H1 (cell line): ENCODE measurements around the gene COL20A1. TPM values are rescaled to one million over a fixed set of nuclear protein-coding genes. Genes with fewer than 3 reads are reported as not detected.

Experiments
- CTCF ChIA-PET: fragments of 300-600 bp; sonication (Branson Sonifier 250); formaldehyde crosslinking; loops from one replicate; lab custom pipeline; 2021; ENCODE audit not compliant: partially characterized antibody; lab: Charles Lee
- POLR2A ChIA-PET: fragments of 300-600 bp; sonication (Branson Sonifier 250); formaldehyde crosslinking; loops from one replicate; lab custom pipeline; 2021; ENCODE audit warnings: inconsistent platforms; ENCODE audit not compliant: partially characterized antibody; lab: Charles Lee
- DNase-seq, 2 experiments: peaks; one replicate each; pipeline versions ENCODE4 v3.0.0 to v3.0.0-alpha.2; 2010 to 2022; ENCODE audit warnings: low spot score in 2 of 2, low read depth in 1 of 2, mixed read lengths in 1 of 2
- FAIRE-seq: peaks from 2 replicates; lab custom pipeline; 2011; peaks lifted over from hg19 to GRCh38; lab: Jason Lieb, UNC
- H2AFZ ChIP-seq: 2 replicates; pipeline ENCODE4 v1.8.1; 2012; ENCODE audit warnings: low read length, inconsistent platforms
- H2AK5ac ChIP-seq: 2 replicates; pipeline ENCODE4 v1.6.1; 2013; ENCODE audit warnings: low read depth, low read length
- H2BK120ac ChIP-seq: replicated peaks from 2 replicates; pipeline ENCODE3; 2013; ENCODE audit warnings: low read depth, low read length, inconsistent platforms
- H2BK12ac ChIP-seq: 2 replicates; pipeline ENCODE4 v1.6.1; 2013; ENCODE audit warnings: low read depth, low read length
- H2BK15ac ChIP-seq: 2 replicates; pipeline ENCODE4 v1.6.1; 2013; ENCODE audit warnings: low read length
- H2BK20ac ChIP-seq: 2 replicates; pipeline ENCODE4 v1.6.1; 2013; ENCODE audit warnings: low read length
- H2BK5ac ChIP-seq: 2 replicates; pipeline ENCODE4 v1.6.1; 2013; ENCODE audit warnings: low read depth, low read length
- H3K14ac ChIP-seq: 2 replicates; pipeline ENCODE4 v1.6.1; 2013; ENCODE audit warnings: inconsistent platforms; ENCODE audit not compliant: insufficient read length
- H3K18ac ChIP-seq: 2 replicates; pipeline ENCODE4 v1.6.1; 2013; ENCODE audit warnings: low read length; ENCODE audit errors: extremely low read depth
- H3K23ac ChIP-seq: 2 replicates; pipeline ENCODE4 v1.6.1; 2013; ENCODE audit warnings: inconsistent platforms; ENCODE audit not compliant: insufficient read length
- H3K23me2 ChIP-seq: 2 replicates; pipeline ENCODE4 v1.6.1; 2013; ENCODE audit warnings: low read depth, low read length
- H3K27ac ChIP-seq: 2 replicates; pipeline ENCODE4 v1.6.1; 2011; ENCODE audit warnings: low read depth, low read length, inconsistent platforms
- H3K27me3 ChIP-seq, 4 experiments: replicated peaks in 1 of 4; 1 replicate in 1 of 4; 2 replicates in 3 of 4; pipeline versions ENCODE4 v1.6.1 to v1.8.1; 2011 to 2013; ENCODE audit warnings: low read length in 3 of 4, mild to moderate bottlenecking in 3 of 4, inconsistent platforms in 2 of 4, mixed read lengths in 2 of 4, moderate library complexity in 1 of 4; ENCODE audit not compliant: control insufficient read depth in 3 of 4, insufficient read depth in 3 of 4; ENCODE audit errors: extremely low read depth in 1 of 4
- H3K36me3 ChIP-seq, 4 experiments: 2 replicates each; pipeline versions ENCODE4 v1.6.1 to v1.8.1; 2011 to 2013; ENCODE audit warnings: mild to moderate bottlenecking in 4 of 4, low read length in 3 of 4, moderate library complexity in 2 of 4, control low read depth in 1 of 4, inconsistent platforms in 1 of 4; ENCODE audit not compliant: insufficient read depth in 4 of 4, control insufficient read depth in 2 of 4
- H3K4ac ChIP-seq: replicated peaks from 2 replicates; pipeline ENCODE3; 2013; ENCODE audit warnings: low read length, low read depth, mixed read lengths, inconsistent platforms; ENCODE audit not compliant: insufficient read length
- H3K4me1 ChIP-seq, 4 experiments: replicated peaks in 1 of 4; 1 replicate in 1 of 4; 2 replicates in 3 of 4; pipeline versions ENCODE4 v1.6.1 to v1.8.1; 2011 to 2013; ENCODE audit warnings: low read length in 3 of 4, inconsistent platforms in 2 of 4, mixed read lengths in 1 of 4; ENCODE audit not compliant: insufficient read depth in 4 of 4, control insufficient read depth in 3 of 4
- H3K4me2 ChIP-seq, 2 experiments: 2 replicates each; pipeline versions ENCODE4 v1.6.1 to v1.8.1; 2011 to 2013; ENCODE audit warnings: low read depth in 2 of 2, low read length in 2 of 2, control low read depth in 1 of 2, inconsistent platforms in 1 of 2, mild to moderate bottlenecking in 1 of 2; ENCODE audit not compliant: insufficient read depth in 1 of 2
- H3K4me3 ChIP-seq, 4 experiments: fragments of 200-600, 300-600 bp in 1 of 4; sonication (generic), shearing (Covaris generic), sonication (Bioruptor Twin) in 1 of 4; 2 replicates each; pipeline versions ENCODE4 v1.5.1 to v1.8.1; 2011 to 2016; ENCODE audit warnings: low read length in 4 of 4, low read depth in 3 of 4, control low read depth in 2 of 4, inconsistent platforms in 2 of 4, mild to moderate bottlenecking in 2 of 4, mixed read lengths in 1 of 4, moderate library complexity in 1 of 4; ENCODE audit not compliant: insufficient read depth in 2 of 4; ENCODE audit errors: extremely low read depth in 1 of 4
- H3K56ac ChIP-seq: replicated peaks from 2 replicates; pipeline ENCODE3; 2013; ENCODE audit warnings: low read depth, mild to moderate bottlenecking, mixed read lengths, low read length, inconsistent platforms; ENCODE audit not compliant: insufficient read length
- H3K79me1 ChIP-seq: 2 replicates; pipeline ENCODE4 v1.6.1; 2013; ENCODE audit warnings: low read depth, low read length, control low read depth
- H3K79me2 ChIP-seq, 2 experiments: 2 replicates each; pipeline versions ENCODE4 v1.6.1 to v1.8.1; 2012 to 2013; ENCODE audit warnings: low read length in 2 of 2, mild to moderate bottlenecking in 2 of 2, inconsistent platforms in 1 of 2; ENCODE audit not compliant: insufficient read depth in 2 of 2, control insufficient read depth in 1 of 2
- H3K9ac ChIP-seq, 4 experiments: replicated peaks in 1 of 4; 1 replicate in 1 of 4; 2 replicates in 3 of 4; pipeline versions ENCODE4 v1.6.1 to v1.8.1; 2011 to 2013; ENCODE audit warnings: low read depth in 3 of 4, low read length in 3 of 4, control low read depth in 2 of 4, mild to moderate bottlenecking in 2 of 4, moderate library complexity in 2 of 4, inconsistent platforms in 1 of 4; ENCODE audit errors: extremely low read depth in 1 of 4
- H3K9me3 ChIP-seq, 2 experiments: 2 replicates each; pipeline versions ENCODE4 v1.6.1 to v1.8.1; 2012 to 2013; ENCODE audit warnings: mild to moderate bottlenecking in 2 of 2, moderate library complexity in 2 of 2, control low read depth in 1 of 2, inconsistent platforms in 1 of 2, low read depth in 1 of 2, low read length in 1 of 2, mixed read lengths in 1 of 2; ENCODE audit not compliant: insufficient read depth in 2 of 2
- H4K20me1 ChIP-seq, 2 experiments: replicated peaks in 1 of 2; 2 replicates each; pipeline versions ENCODE3 to v1.8.1; 2011 to 2013; ENCODE audit warnings: inconsistent platforms in 2 of 2, low read length in 2 of 2, mild to moderate bottlenecking in 1 of 2; ENCODE audit not compliant: insufficient read depth in 2 of 2, control insufficient read depth in 1 of 2
- H4K5ac ChIP-seq: 2 replicates; pipeline ENCODE4 v1.6.1; 2013; ENCODE audit warnings: low read length, low read depth, mixed read lengths, inconsistent platforms; ENCODE audit not compliant: insufficient read length
- H4K8ac ChIP-seq: 2 replicates; pipeline ENCODE4 v1.8.0; 2013; ENCODE audit warnings: mild to moderate bottlenecking, moderate library complexity, low read length, inconsistent platforms; ENCODE audit not compliant: insufficient read depth; ENCODE audit errors: extremely low read depth
- H4K91ac ChIP-seq: replicated peaks from 2 replicates; pipeline ENCODE3; 2013; ENCODE audit warnings: low read length, mixed read lengths, inconsistent platforms; ENCODE audit not compliant: insufficient read length
- CEBPB ChIP-seq: IDR thresholded peaks from 2 replicates; pipeline ENCODE4 v1.6.1; 2012; ENCODE audit warnings: low read depth, low read length
- CTCF ChIP-seq, 3 experiments: IDR thresholded peaks; 1 replicate in 2 of 3; 2 replicates in 1 of 3; pipeline versions ENCODE4 v1.5.1 to v1.6.1; 2011; ENCODE audit warnings: low read length in 3 of 3, mild to moderate bottlenecking in 3 of 3, inconsistent platforms in 2 of 3, low read depth in 1 of 3, moderate library complexity in 1 of 3; ENCODE audit not compliant: insufficient read depth in 1 of 3; ENCODE audit errors: control extremely low read depth in 1 of 3
- E2F6 ChIP-seq: IDR thresholded peaks from 2 replicates; pipeline ENCODE4 v1.6.1; 2012; ENCODE audit warnings: inconsistent platforms
- GTF2F1 ChIP-seq: IDR thresholded peaks from 2 replicates; pipeline ENCODE4 v1.6.1; 2012; ENCODE audit warnings: low read depth, low read length, improper control_type of control experiment, borderline replicate concordance
- POLR2AphosphoS5 ChIP-seq: IDR thresholded peaks from 2 replicates; pipeline ENCODE4 v1.6.1; 2011; ENCODE audit warnings: low read depth, low read length
- RAD21 ChIP-seq, 2 experiments: IDR thresholded peaks in 1 of 2; conservative IDR thresholded peaks in 1 of 2; 2 replicates each; pipeline ENCODE4 v1.6.1; 2011; ENCODE audit warnings: low read depth in 2 of 2, low read length in 2 of 2, improper control_type of control experiment in 1 of 2, inconsistent platforms in 1 of 2, mild to moderate bottlenecking in 1 of 2, moderate library complexity in 1 of 2
- SIX5 ChIP-seq: IDR thresholded peaks from 2 replicates; pipeline ENCODE4 v1.6.1; 2011; ENCODE audit warnings: mild to moderate bottlenecking, low read depth, low read length
- WGBS, 2 experiments: shearing (Covaris generic) in 1 of 2; methylation state at CpG; one replicate each; pipeline versions ENCODE4 v1.1.6 to v1.1.7; 2013 to 2015; ENCODE audit warnings: low lambda C conversion rate in 2 of 2, mixed read lengths in 2 of 2, inconsistent platforms in 1 of 2, low coverage in 1 of 2, missing lambda C conversion rate in 1 of 2; ENCODE audit not compliant: insufficient replicate concordance in 2 of 2, insufficient coverage in 1 of 2, insufficient read length in 1 of 2; ENCODE audit errors: extremely low coverage in 1 of 2, missing lambda C conversion rate in 1 of 2; 5-methylcytosine and 5-hydroxymethylcytosine counted together
- polyA plus RNA-seq, 7 experiments: library from polyadenylated mRNA; depleted of rRNA in 3 of 7; stranded (reverse) in 5 of 7; unstranded in 2 of 7; fragments of >200 nt in 5 of 7; fragments of 200-250 nt in 2 of 7; gene quantifications; 1 replicate in 5 of 7; 2 replicates in 1 of 7; 4 replicates in 1 of 7; pipeline versions ENCODE4 v1.2.1 to v1.2.3, GENCODE V29; 2011 to 2013; ENCODE audit warnings: missing spikeins in 2 of 7, mixed read lengths in 2 of 7
- total RNA-seq: library from RNA; stranded (reverse); fragmentation: NEBNext Ultra II Directional; extraction: Animal tissue kit (Norgen Biotek cat#: 25700); gene quantifications from 2 replicates; pipeline ENCODE4 v1.2.1, GENCODE V29; 2021

COL20A1 gene
- total and polyA plus RNA-seq, 2 of the 8 experiments (the other 6 are each of a cell fraction or from before 2014, with no cell fraction given), result 0.19 to 0.21 TPM

GRCh38 chr20:63296531-63297299, 3.7 kb downstream of the COL20A1 start:
- Histone ChIP-seq H3K4me2 (peak overlapping the region; percentile 17 to 49; a peak in 3 of 4 replicates), H2BK12ac (0 out of 2 replicates have a peak overlapping the region, but pooled peaks have one; percentile 60), H3K4me1 (peaks cover 0 to 24% (median 20%) of the 10 kb centered on the region in 4 experiments; a peak in 6 of 7 replicates), H3K14ac (no peak overlapping the region), H3K18ac (peak overlapping the region; percentile 71; the same call in 1 of the 2 replicates), H2BK20ac (no peak overlapping the region; the same call in 1 of the 2 replicates), H3K56ac (no peak overlapping the region), H3K9me3 (no peaks in the 10 kb centered on the region), H4K5ac (peak overlapping the region; percentile 15), H3K27me3 (peaks cover 0 to 9% (median 4%) of the 10 kb centered on the region in 4 experiments; a peak in 3 of 7 replicates), H2AFZ (no peak overlapping the region), H3K4ac (peak overlapping the region; percentile 78), H4K20me1 (peaks cover 0 to under 1% of the 10 kb centered on the region in 2 experiments), H3K4me3 (no peak overlapping the region), H3K23me2 (peaks cover 3% of the 10 kb centered on the region; the same call in 1 of the 2 replicates), H4K8ac (no peak overlapping the region), H3K79me1 (no peaks in the 10 kb centered on the region; the same call in 1 of the 2 replicates), H3K23ac (no peak overlapping the region), H3K27ac (no peak overlapping the region), H4K91ac (peak overlapping the region; percentile 99), H3K79me2 (no peaks in the 10 kb centered on the region), H2BK15ac (peak overlapping the region; percentile 46; the same call in 1 of the 2 replicates), H2BK120ac (peak overlapping the region; percentile 33), H2BK5ac (peak overlapping the region; percentile 68; the same call in 1 of the 2 replicates), H2AK5ac (no peak overlapping the region), H3K36me3 (no peaks in the 10 kb centered on the region), H3K9ac (no peak overlapping the region)
- WGBS, 2 experiments, result 73% methylated on average over 10 of the region's 18 CpGs; no CpG with 5 or more reads in 1 of the 2 experiments
- ChIA-PET CTCF (interaction anchor here (0.6 to 9.9 kb wide), 11 partner anchors 13 to 653 kb away, joined by 3 to 81 read pairs (median 6); no protein-coding TSS in a partner anchor), POLR2A (interaction anchor here (0.8 to 2.8 kb wide), 4 partner anchors 43 to 73 kb away, joined by 3 to 7 read pairs (median 4); partner anchors contain the start of gene NKAIN4)
- no peak for FAIRE-seq
- DNase-seq, result no peak
- TF ChIP-seq CTCF (IDR thresholded peaks at IDR 0.05; ENCODE audit: control extremely low read depth in 1 of 3, insufficient read depth in 1 of 3, low read depth in 1 of 3, low read length in 3 of 3), result no peak
- no peak for TF ChIP-seq RAD21 (IDR thresholded peaks at IDR 0.05 in 1 of 2, conservative IDR thresholded peaks at IDR 0.05 in 1 of 2; ENCODE audit: low read depth in 2 of 2, low read length in 2 of 2)
- no peak for TF ChIP-seq POLR2AphosphoS5
- TF ChIP-seq SIX5, result no peak
- no peak for TF ChIP-seq GTF2F1
- no peak for TF ChIP-seq CEBPB
- no peak for TF ChIP-seq E2F6
